Midbrain (tissue), 1 donor: Measurements from ENCODE around the gene ACTC1.

Source experiments
- DNase-seq: peaks from one replicate; lab custom pipeline; 2025; lab: John Stamatoyannopoulos, UW

The ACTC1 gene

DNA sequence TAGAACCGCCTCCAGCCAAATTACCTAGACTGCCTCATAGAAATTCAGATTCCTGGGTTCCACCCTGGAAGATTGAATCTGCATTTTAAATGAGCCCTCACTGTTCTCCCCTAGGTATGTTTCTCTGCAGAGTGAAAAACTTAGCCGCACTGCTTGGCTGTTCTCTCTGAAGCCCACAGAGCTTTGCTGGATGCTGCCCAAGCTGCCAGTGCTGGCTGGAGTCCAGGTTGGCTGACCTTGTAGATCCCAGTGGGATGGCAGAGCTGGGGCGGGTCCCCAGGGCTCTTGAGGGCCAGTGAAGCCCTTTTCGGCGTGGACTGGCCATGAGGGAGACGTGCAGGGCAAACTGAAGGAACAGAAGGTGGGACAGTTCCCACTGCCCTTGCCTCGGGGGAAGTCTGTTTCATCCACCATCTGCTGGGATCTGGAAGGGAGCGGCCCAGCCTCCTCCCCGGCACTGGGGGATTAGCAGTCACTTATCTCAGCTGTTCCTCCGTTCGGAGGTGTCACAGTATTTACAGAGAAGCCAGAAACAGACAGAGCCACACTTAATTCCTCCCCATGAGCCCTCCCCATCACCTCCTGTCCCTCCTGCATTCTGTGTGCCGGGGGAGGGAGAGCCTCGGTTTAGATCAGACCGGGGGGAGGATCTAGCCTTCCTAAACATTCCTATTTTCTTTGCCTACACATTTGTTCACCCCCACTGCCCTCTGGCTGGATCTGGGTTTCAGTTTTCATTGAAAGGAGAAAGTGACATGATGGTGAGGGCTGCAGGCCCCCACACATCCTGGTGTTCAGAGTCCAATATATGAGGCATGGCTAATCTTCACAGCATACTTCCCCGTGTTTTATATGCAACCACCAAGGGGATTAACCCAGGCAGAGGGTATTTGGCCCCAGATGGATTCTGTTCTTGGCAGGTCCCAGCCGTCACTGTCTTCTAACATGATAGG is 4.1 kb upstream of the ACTC1 start:
- DNase-seq = no peak

- DNase-seq = no peak
These were observed 1.6 kb upstream of the ACTC1 start for GRCh38 chr15:34796847-34797435.

GRCh38 chr15:34794590-34795206 is 651 bp downstream of the ACTC1 start:
- DNase-seq = no peak

DNA sequence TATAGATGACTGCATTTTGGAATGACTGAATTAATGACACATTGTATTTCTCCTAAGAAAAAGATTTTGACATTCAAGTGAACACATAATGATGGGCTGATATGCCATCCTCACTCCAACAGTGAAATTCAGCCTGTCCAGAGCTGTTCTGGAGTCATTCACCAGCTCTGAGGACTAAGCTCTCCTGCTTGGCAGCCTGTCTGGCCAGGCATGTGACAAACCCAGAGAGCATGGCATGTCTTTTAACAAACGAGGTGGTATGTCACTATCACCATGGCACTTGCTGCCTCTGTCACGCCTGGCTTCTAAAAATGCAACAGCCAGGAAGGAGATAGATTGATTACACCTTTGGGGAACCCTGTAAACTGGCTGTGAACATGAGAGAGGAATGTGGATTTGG is 1.4 kb downstream of the ACTC1 start:
- no peak for DNase-seq

DNA sequence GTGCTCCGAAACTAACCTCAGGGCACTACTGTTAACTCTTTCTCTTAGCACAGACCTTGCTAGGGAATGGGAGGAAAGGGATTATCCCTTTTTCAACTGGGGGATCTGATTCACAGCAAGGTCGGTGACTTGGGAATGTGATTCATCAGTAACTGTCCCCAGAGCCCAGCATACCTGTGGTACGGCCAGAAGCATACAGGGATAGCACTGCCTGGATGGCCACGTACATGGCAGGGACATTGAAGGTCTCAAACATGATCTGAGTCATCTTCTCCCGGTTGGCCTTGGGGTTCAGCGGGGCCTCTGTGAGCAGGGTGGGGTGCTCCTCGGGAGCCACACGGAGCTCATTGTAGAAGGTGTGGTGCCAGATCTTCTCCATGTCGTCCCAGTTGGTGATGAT is 2.3 kb downstream of the ACTC1 start:
- no peak for DNase-seq

DNA sequence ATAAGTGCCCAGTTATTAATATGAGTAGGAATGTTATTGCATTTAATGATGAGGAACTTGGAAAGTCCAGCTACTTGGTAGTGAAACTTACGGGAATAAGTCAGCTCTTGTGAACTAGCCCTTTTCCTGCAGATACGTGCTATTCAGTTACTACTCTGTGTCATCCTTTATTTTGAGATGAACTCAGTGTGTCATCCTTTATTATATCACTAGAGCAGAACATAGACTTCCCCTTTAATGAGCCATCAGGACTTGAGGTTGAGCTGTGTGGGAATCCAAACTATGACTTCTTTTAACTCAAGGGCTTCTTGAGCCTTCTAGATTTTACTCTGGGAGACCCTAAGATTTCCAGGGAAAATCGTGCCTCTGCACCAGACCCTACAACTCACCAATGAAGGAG is 3.6 kb downstream of the ACTC1 start:
- no peak for DNase-seq

- DNase-seq = no peak
These were observed 5.2 kb downstream of the ACTC1 start for GRCh38 chr15:34790121-34790520.

- no peak for DNase-seq
These were observed 6.0 kb downstream of the ACTC1 start for GRCh38 chr15:34789326-34789725.

DNA sequence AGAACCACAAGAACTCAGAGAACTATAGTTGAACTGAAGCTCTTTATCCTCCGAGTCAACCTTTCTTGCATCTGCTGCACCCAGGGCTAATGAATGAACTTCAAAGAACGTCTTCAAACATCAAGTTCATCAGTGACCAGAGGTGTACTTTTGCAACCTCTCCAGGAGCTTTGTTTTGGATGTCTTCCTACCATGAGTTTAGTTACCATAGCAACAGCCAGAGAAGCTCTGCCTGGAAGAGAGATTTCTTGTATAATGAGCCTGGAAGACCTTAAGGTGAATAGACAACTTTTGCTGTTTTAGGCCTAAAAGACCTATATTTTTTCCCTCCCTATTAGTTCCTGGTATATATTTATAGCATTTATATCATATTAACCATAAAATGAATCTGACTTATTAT is 9.1 kb downstream of the ACTC1 start:
- DNase-seq = no peak

DNA sequence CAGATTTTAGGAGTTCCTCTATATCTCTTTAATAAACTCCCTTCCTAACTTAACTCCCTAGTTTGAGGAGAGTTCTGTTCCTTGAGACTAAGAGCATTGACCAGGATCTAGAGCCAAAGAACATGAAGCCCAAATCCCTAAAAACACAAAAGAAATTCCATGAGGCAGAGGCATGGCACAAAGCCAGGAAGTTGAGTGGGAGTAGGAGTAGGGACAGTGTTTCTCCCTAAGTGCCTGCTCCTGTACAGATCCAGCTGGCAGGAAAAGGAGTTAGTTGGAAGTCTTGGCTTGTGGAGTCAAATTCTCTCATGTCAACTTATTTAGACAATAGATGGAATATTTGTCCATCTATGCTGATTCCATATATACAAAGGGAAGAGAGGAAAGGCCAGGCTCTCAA is 11.4 kb downstream of the ACTC1 start:
- no peak for DNase-seq

DNA sequence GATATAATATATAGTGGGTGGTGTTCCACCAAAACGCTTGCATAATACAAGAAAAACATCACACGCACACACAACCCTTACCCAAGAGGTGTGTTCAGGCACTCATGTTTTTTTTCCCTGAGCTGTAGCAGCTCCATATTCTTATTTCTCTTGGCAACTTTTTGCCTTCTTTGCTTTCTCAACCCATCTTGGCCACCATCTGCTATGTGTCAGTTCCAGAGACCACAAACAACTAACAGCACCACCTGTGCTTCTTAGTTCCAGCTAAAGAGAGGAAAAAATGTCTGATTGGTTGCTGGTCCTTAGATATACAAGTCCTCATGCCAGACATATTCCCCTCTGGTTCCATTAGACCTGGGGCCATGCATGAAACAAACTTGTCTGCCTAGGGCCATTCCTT is 11.9 kb downstream of the ACTC1 start:
- DNase-seq = no peak

DNA sequence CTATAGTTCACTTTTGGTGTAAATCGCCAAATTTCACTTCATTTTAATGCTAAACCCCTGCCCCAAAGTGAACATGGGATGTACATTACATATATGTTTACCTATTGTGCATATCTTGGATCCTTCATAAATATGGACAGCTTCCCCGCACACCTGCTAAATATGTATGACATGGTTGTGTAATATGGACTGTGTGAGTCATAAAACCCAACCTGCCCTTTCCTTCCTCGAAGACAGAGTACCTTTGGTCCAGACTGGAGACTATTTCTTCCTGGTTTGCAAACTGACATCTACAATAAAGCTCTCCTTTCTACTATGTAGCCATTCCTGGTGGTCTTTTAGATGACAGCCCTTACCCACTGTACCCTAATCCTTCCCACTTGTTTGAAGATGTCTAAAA is 12.4 kb downstream of the ACTC1 start:
- no peak for DNase-seq

- DNase-seq = no peak
These were observed 14.6 kb downstream of the ACTC1 start for GRCh38 chr15:34780725-34781124.

DNA sequence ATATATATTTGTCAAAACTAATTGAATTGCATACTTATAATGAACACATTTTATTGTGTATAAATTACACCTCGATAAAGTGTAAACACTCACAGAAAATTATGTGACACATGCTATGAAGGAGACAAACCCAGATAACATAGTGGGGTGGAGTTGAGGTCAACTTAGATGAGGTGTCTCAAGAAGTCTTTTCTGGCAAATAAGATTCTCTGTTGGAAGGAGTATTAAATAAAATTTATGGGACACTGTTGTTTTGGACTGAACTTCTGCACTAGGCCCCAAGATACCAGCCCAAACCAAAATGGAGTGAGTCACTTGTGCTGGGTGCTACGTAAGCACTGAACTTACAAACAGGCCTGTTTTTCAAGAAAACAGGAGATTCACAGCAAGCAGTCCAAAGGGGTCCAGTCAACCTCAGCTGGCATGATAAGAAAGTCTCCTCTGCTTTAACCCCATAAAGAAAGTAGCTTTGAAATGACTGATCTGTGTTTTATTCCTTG is 18.7 kb downstream of the ACTC1 start:
- no peak for DNase-seq

DNA sequence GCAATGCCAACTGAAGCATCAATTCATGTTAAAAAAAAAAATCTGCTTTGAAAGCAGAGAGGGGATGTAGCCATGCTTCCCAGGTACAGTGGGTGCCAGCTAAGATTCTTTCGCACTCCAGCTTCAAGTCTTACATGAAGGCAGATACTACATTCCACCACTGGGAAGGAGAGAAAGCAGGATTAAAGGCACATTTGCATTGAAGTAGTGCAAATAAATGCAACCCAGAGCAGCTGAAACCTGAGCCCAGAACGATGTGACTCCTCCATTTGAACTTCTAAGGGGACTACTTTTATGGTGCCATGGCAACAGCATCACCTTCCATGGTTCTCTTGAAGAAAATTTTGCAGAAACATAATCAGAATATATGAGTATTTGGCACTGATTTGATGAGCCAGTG is 21.4 kb downstream of the ACTC1 start:
- no peak for DNase-seq

- DNase-seq = no peak
These were observed 22.3 kb downstream of the ACTC1 start for GRCh38 chr15:34773013-34773412.

- DNase-seq = no peak
These were observed 23.0 kb downstream of the ACTC1 start for GRCh38 chr15:34772312-34772711.

GRCh38 chr15:34769711-34770110 is 25.6 kb downstream of the ACTC1 start:
- DNase-seq = no peak

DNA sequence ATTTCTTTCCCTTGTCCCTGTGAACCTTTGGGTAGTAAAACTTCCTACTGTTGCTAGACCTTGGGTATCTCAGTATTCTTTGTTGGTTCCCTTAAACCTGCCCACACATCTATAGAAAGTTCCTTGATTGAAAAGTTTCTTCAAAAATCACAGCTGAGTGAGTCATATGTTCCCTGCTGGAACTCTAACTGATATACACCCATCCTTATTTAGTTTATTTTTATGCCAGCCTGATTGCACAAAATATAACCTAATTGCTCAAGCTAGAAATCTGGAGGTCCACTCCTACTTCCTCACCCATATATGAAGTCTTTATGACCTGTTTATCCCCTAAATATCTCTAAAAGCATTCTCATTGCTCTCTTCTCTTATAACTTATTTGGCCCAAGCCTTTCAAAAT is 26.8 kb downstream of the ACTC1 start:
- no peak for DNase-seq

- no peak for DNase-seq
These were observed 29.6 kb downstream of the ACTC1 start for GRCh38 chr15:34765741-34766140.

- no peak for DNase-seq
These were observed 34.4 kb downstream of the ACTC1 start for GRCh38 chr15:34760909-34761308.

DNA sequence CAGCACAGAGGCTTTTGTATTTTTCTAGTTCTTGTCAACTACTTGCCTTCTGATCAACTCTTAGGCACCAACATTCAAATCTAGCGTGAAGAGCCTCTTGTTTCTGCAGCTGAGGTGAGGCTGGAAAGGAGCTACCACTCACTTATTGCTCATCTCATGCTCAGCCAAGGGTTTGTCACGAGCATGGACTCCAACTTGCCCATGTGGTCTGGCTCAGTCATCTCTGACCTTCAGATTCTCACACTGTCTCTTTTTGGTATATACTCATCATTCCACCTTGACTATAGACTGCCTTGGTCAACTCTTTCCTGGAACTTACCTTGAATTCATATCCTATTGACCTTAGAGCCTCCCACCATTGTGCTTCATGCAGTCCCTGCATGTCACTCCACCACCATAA is 35.4 kb downstream of the ACTC1 start:
- DNase-seq = no peak

- DNase-seq = no peak
These were observed 36.0 kb downstream of the ACTC1 start for GRCh38 chr15:34759347-34759746.
